ENCODE results near the gene SRSF7.

DNA sequence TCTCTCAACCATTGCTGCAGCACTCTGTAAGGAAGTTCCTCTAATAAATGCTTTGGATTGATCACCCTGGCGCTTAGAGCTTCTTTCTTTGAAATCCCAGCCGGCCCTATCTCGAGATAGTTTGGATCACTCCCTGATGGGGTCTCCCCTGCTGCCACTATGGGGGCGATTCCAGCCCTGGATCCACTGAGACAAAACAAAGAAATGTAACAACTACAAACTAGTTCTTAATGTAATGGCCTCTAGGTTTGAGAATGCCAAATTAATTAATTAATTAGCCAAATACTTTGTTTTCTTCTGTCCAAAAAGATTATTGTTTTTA is 15.2 kb downstream of the SRSF7 start:
- TF ChIP-seq, protein P1, sequence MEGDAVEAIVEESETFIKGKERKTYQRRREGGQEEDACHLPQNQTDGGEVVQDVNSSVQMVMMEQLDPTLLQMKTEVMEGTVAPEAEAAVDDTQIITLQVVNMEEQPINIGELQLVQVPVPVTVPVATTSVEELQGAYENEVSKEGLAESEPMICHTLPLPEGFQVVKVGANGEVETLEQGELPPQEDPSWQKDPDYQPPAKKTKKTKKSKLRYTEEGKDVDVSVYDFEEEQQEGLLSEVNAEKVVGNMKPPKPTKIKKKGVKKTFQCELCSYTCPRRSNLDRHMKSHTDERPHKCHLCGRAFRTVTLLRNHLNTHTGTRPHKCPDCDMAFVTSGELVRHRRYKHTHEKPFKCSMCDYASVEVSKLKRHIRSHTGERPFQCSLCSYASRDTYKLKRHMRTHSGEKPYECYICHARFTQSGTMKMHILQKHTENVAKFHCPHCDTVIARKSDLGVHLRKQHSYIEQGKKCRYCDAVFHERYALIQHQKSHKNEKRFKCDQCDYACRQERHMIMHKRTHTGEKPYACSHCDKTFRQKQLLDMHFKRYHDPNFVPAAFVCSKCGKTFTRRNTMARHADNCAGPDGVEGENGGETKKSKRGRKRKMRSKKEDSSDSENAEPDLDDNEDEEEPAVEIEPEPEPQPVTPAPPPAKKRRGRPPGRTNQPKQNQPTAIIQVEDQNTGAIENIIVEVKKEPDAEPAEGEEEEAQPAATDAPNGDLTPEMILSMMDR (IDR thresholded peaks at IDR 0.05; ENCODE audit: low read depth, low read length, missing input control): no peak
- TF ChIP-seq YY1 (IDR thresholded peaks at IDR 0.05): no peak
- TF ChIP-seq, protein P2, sequence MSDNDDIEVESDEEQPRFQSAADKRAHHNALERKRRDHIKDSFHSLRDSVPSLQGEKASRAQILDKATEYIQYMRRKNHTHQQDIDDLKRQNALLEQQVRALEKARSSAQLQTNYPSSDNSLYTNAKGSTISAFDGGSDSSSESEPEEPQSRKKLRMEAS (IDR thresholded peaks at IDR 0.05): no peak
